ENCODE results near the gene ADCY9.
"Not testable (repeated sequence)": the region's sequence is repeated elsewhere in the genome, so short reads cannot be mapped to it uniquely, and the experiment has no call there.

The ADCY9 gene

DNA sequence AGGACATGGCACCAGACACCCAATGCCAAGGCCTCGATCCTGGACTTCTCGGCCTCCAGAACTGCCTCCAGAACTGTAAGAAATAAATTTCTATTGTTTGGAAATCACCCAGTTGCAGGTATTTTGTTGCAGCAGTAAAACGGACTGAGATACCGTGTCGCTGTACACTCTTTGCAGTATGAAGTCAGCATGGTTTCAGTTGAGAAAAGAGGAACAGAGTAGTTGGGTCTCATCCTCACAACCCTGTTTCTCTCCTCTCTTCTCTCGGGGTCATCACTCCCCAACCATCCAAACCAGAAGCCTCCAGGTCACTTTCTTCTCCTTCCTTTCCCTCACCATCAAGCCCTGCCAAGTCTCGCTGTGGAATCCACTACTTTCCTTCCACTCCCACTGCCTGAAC lies 77.8 kb downstream of the ADCY9 start:
- in situ Hi-C loops (cut with HindIII; ENCODE audit: low sequenced_read_pairs): no loop called here

DNA sequence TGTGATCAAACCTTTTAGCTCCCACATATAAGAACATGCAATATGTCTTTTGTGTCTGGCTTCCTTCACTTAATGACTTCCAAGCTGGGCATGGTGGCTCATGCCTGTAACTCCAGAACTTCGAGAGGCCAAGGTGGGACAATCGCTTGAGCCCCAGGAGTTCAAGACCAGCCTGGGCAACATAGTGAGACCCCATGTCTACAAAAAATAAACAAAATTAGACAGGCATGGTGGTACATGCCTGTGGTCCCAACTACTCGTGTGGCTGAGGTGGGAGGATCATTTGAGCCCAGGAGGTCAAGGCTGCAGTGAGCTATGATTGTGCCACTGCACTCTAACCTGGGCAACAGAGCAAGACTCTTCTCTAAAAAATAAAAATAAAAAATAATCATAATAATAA lies 79.3 kb downstream of the ADCY9 start:
- in situ Hi-C loops (cut with HindIII; ENCODE audit: low sequenced_read_pairs): not testable (repeated sequence)

DNA sequence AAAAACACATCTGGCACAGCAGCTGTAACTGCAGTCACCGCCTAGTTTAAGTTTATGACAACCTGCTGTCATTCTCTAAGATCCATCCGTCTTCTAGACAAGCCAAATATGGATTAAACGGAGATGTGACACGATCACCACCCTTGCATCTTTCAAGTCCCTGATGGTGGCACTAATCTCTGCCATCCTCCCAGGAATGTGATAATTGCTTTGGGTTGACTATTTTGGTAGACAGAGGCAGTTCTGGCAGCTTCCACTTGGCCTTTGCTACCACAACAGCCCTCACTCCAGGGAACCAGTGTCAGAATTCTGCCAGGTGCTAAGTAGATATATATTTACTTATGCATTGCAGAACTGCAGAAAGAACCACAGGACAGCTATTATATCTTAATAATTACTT lies 81.3 kb downstream of the ADCY9 start:
- in situ Hi-C loops (cut with HindIII; ENCODE audit: low sequenced_read_pairs): no loop called here

GRCh38 chr16:4033951-4034350 lies 82.3 kb downstream of the ADCY9 start:
- in situ Hi-C loops (cut with HindIII; ENCODE audit: low sequenced_read_pairs): no loop called here

DNA sequence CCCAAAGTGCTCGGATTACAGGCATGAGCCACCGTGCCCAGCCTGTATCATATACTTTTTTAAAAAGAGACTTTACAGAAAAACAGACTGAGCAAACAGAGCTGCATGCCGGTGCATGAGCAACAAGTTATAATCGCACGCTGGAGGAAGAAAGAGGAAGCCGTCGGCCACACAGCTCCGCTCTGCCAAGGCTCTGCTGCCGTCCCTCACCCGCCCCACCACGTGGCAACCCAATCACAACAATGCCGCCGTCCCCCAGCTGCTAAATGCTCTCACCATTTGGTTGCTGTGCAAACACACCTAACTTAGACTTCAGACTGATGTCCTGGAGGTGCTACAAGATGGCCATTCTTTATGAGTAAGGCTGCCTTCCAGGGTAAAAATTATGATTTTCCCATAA lies 83.5 kb downstream of the ADCY9 start:
- in situ Hi-C loops (cut with HindIII; ENCODE audit: low sequenced_read_pairs): no loop called here

- in situ Hi-C loops (cut with HindIII; ENCODE audit: low sequenced_read_pairs): no loop called here
These were observed 88.1 kb downstream of the ADCY9 start for GRCh38 chr16:4028144-4028543.

GRCh38 chr16:4026854-4027253 lies 89.4 kb downstream of the ADCY9 start:
- in situ Hi-C loops (cut with HindIII; ENCODE audit: low sequenced_read_pairs): no loop called here

DNA sequence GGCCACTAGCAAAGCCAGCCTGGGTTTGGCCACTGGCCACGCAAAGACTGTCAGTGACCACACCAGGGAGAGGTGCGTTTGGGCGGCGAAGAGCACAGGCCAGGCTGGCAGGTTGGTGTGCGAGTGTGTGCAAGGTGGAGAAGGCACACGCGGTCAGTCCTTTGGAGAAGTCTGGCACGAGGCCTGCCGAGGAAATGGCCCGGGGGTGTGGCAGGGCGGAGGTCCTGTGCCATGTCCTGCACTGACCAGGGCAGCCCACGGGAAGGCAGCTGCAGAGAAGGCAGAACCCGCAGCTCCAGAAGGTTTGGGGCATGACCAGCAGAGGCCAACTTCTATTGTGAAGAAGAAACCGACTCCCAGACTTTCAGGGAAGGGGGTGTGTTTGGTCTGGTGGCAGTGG lies 90.8 kb downstream of the ADCY9 start:
- in situ Hi-C loops (cut with HindIII; ENCODE audit: low sequenced_read_pairs): no loop called here

- in situ Hi-C loops (cut with HindIII; ENCODE audit: low sequenced_read_pairs): no loop called here
These were observed 94.3 kb downstream of the ADCY9 start for GRCh38 chr16:4021916-4022315.

GRCh38 chr16:4021070-4021779 lies 95.0 kb downstream of the ADCY9 start:
- in situ Hi-C loops (cut with HindIII; ENCODE audit: low sequenced_read_pairs): no loop called here

DNA sequence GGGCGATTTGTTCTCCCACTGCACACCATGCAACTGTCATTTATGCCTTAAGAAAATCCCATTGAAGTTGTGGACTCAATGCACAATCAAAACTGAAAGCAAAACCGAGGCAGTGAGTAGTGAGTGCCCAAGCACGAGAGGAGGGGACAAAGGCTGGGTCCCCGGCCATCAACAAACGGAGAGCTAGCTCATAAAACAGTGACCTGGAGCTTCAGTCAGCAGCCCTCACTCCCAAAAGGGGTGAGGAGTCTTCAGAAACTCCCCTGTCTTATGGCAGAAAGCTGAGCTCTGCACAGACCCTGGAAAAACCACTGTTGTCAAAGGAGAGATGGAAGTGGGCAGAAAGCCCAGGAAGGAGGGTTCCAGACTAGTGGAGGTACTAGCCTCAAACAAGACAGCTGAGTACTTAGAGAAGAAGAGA lies 96.9 kb downstream of the ADCY9 start:
- in situ Hi-C loops (cut with HindIII; ENCODE audit: low sequenced_read_pairs): no loop called here

- in situ Hi-C loops (cut with HindIII; ENCODE audit: low sequenced_read_pairs): no loop called here
These were observed 97.9 kb downstream of the ADCY9 start for GRCh38 chr16:4018391-4018790.

DNA sequence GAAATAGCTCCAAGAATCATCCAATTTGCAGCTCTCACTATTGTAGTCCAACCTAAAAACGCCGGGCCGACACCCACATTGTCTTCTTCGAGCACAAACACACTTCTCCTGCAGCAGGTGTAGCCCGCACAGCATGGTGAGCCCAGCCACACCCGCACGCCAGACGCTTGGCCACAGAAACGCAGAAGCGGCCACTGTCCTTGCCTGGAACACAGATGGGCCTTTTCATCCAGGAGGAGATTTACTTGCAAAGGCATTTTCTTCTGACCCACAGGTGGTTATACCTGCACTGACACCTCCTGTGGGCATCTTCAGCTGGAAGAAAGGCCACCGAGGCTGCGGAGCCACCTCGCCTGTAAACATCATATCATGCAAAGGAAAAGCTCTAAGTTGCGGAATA lies 98.4 kb downstream of the ADCY9 start:
- in situ Hi-C loops (cut with HindIII; ENCODE audit: low sequenced_read_pairs): no loop called here

- in situ Hi-C loops (cut with HindIII; ENCODE audit: low sequenced_read_pairs): no loop called here
These were observed 99.6 kb downstream of the ADCY9 start for GRCh38 chr16:4016658-4017057.

DNA sequence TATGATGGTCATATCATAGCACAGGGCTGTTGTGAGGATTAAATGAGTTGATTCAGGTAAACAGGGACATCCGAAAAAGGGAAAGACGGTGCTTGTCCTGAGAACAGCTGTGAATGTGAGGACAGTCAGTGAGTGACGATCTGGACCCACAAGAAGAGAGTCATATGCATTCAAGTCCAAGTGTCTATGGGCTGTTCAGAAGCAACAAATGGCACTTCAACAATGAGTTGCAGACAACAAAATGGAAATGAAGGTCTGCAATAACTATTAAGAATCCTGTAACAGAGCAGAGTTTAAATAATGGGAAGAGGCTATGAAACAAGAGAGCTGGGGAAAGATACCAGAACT lies 100.3 kb downstream of the ADCY9 start:
- in situ Hi-C loops (cut with HindIII; ENCODE audit: low sequenced_read_pairs): no loop called here

- in situ Hi-C loops (cut with HindIII; ENCODE audit: low sequenced_read_pairs): no loop called here
These were observed 100.8 kb downstream of the ADCY9 start for GRCh38 chr16:4015275-4016004.

DNA sequence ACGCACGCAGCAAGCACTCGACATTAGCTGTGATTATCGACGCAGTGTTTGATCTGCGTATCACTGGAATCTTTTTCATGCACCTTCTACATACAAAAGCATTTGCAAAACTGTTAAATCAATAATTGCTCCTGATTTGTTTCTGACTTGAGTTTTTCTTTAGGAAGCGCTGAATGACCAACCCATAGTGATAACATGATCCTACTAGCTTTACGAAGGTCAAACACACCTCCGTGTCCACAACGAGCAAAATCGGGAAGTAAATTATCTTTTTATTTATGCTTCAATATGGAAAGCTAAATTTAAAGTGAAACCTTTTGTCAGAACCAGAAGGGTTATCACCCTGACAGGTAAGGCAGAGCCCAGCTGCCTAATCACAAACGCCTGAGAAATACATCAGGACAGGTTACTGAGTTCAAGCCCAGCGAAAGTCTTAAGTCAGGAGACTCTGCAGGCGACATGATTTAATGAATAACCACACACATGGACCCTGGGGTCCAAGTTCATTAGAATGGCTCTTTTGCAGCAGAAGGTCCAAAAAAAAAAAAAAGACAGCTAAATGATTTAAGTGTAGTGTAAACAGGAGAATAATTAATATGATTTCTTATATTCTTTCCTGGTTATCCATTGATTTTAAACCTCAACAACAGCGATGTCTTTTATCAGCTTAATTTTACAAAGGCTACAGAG lies 104.2 kb downstream of the ADCY9 start:
- in situ Hi-C loops (cut with HindIII; ENCODE audit: low sequenced_read_pairs): no loop called here

- in situ Hi-C loops (cut with HindIII; ENCODE audit: low sequenced_read_pairs): no loop called here
These were observed 104.9 kb downstream of the ADCY9 start for GRCh38 chr16:4011225-4011939.

- in situ Hi-C loops (cut with HindIII; ENCODE audit: low sequenced_read_pairs): no loop called here
These were observed 105.8 kb downstream of the ADCY9 start for GRCh38 chr16:4010225-4011158.

DNA sequence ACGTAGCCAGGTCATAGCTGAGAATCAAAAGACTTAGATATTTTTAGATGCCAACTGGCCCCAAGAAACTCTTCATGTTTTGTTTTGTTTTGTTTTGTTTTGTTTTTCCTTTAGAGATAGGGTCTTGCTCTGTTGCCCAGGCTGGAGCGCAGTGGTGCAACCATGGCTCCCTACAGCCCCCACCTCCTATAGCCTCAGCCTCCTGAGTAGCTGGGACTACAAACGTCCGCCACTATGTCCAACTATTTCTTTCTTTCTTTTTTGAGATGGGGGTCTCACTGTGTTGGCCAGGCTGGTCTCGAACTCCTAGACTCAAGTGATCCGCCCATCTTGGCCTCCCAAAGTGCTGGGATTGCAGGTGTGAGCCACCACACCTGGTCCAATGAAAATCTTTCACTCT lies 107.1 kb downstream of the ADCY9 start:
- in situ Hi-C loops (cut with HindIII; ENCODE audit: low sequenced_read_pairs): no loop called here
